ENCODE measurements around the gene ZNF700. TPM values are rescaled to one million over a fixed set of nuclear protein-coding genes. Genes with fewer than 3 reads are reported as not detected.

Gene ZNF700
- total RNA-seq, 4 donors from 2014 or later, result 31.5 to 37.8 (median 34.7) TPM

GRCh38 chr19:11978492-11979100 lies 53.7 kb downstream of the ZNF700 start:
- no peak overlapping the region for H3K27ac ChIP-seq
- H3K4me3 ChIP-seq, result no peak overlapping the region
- DNase-seq, result no peak
- no peaks in the 10 kb centered on the region for H3K27me3 ChIP-seq
- H3K36me3 ChIP-seq, result peaks cover 0 to 33% (median 3%) of the 10 kb centered on the region in 3 donors
- TF ChIP-seq, protein P1, sequence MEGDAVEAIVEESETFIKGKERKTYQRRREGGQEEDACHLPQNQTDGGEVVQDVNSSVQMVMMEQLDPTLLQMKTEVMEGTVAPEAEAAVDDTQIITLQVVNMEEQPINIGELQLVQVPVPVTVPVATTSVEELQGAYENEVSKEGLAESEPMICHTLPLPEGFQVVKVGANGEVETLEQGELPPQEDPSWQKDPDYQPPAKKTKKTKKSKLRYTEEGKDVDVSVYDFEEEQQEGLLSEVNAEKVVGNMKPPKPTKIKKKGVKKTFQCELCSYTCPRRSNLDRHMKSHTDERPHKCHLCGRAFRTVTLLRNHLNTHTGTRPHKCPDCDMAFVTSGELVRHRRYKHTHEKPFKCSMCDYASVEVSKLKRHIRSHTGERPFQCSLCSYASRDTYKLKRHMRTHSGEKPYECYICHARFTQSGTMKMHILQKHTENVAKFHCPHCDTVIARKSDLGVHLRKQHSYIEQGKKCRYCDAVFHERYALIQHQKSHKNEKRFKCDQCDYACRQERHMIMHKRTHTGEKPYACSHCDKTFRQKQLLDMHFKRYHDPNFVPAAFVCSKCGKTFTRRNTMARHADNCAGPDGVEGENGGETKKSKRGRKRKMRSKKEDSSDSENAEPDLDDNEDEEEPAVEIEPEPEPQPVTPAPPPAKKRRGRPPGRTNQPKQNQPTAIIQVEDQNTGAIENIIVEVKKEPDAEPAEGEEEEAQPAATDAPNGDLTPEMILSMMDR (IDR thresholded peaks at IDR 0.05), result no peak
- no peak for TF ChIP-seq POLR2A (IDR thresholded peaks at IDR 0.05)
- peaks cover 0 to 70% (median 23%) of the 10 kb centered on the region in 4 donors for H3K9me3 ChIP-seq
- no peaks in the 10 kb centered on the region for H3K4me1 ChIP-seq

DNA sequence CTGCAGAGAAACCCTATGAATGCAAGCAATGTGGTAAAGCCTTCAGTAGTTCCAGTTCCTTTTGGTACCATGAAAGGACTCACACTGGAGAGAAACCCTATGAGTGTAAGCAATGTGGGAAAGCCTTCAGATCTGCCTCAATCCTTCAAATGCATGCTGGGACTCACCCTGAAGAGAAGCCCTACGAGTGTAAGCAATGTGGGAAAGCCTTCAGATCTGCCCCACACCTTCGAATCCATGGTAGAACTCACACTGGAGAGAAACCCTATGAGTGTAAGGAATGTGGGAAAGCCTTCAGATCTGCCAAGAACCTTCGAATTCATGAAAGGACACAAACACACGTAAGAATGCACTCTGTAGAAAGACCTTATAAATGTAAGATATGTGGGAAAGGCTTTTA lies 54.6 kb downstream of the ZNF700 start:
- DNase-seq, result no peak
- H3K9me3 ChIP-seq, result peaks cover 0 to 66% (median 23%) of the 10 kb centered on the region in 4 donors
- no peaks in the 10 kb centered on the region for H3K4me1 ChIP-seq
- H3K27me3 ChIP-seq, result no peaks in the 10 kb centered on the region
- peaks cover 0 to 33% (median 3%) of the 10 kb centered on the region in 3 donors for H3K36me3 ChIP-seq
- no peak overlapping the region for H3K27ac ChIP-seq
- no peak for TF ChIP-seq POLR2A (IDR thresholded peaks at IDR 0.05)
- TF ChIP-seq, protein P1 (IDR thresholded peaks at IDR 0.05), result no peak
- H3K4me3 ChIP-seq, result no peak overlapping the region

DNA sequence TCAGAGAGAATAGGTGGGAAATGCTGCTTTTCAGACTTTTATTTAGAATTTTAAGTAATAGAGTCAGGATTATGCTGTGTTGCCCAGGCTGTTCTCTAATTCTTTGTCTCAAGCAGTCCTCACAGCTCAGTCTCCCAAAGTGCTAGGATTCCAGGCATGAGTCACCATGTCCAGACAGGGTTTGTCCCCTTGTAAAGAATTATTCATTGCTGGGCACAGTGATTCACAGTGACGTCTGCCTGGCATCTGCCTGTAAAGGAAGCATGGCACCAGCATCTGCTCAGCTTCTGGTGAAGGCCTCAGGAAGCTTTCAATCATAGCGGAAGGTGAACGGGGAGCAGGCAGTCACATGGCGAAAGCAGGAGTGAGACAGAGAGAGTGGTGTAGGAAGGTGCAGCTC lies 57.6 kb downstream of the ZNF700 start:
- Histone ChIP-seq H3K9me3 (peaks cover 0 to 43% (median 23%) of the 10 kb centered on the region in 4 donors), H3K27me3 (no peaks in the 10 kb centered on the region), H3K27ac (no peak overlapping the region), H3K36me3 (peaks cover 0 to 23% (median 3%) of the 10 kb centered on the region in 3 donors), H3K4me3 (no peak overlapping the region), H3K4me1 (no peaks in the 10 kb centered on the region)
- TF ChIP-seq, protein P1 (IDR thresholded peaks at IDR 0.05), result no peak
- no peak for TF ChIP-seq POLR2A (IDR thresholded peaks at IDR 0.05)
- no peak for DNase-seq

DNA sequence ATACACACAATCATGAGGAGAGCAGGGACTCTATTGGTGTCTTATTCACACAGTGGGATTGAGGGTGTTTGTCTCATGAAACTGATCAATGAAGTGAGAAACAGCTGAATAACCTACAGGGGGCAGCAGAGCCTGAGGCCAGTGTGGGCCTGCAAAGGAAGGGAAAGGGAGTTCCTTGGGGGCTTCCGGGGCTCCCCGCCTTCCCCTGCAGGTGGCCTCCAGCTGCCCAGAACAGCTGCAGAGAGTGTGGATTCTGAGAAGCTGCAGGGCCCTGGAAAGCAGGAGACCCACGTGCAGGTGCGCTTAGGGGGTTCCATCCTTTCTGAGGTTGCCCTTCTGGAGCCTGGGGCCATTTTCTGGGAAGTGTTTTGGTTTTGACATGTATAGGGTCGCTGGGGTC lies 60.1 kb downstream of the ZNF700 start:
- Histone ChIP-seq H3K27me3 (no peaks in the 10 kb centered on the region), H3K4me1 (no peaks in the 10 kb centered on the region), H3K9me3 (peaks cover 0 to 19% (median 9%) of the 10 kb centered on the region in 4 donors), H3K36me3 (peaks cover 0 to 3% (median 0%) of the 10 kb centered on the region in 3 donors), H3K4me3 (no peak overlapping the region), H3K27ac (no peak overlapping the region)
- DNase-seq, result no peak
- no peak for TF ChIP-seq POLR2A (IDR thresholded peaks at IDR 0.05)
- TF ChIP-seq, protein P1 (IDR thresholded peaks at IDR 0.05), result no peak

DNA sequence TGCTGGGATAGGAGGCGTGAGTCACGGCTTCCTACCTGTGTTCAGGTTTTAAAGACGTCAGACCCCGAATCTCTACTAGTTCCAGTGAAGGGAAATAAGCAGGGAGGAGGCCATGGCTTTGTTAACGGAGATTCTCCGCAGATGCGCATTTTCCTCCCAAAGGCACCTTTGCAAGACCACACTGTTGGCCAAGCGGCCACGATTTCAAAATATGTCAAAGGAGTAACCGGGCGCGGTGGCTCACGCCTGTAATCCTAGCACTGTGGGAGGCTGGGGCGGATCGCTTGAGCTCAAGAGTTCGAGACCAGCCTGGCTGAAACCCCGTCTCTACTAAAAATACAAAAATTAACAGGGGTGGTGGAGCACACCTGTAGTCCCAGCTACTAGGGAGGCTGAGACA lies 61.8 kb downstream of the ZNF700 start:
- Histone ChIP-seq H3K4me1 (no peaks in the 10 kb centered on the region), H3K4me3 (no peak overlapping the region), H3K27me3 (no peaks in the 10 kb centered on the region), H3K9me3 (peaks cover 0 to 4% (median under 1%) of the 10 kb centered on the region in 4 donors), H3K27ac (no peak overlapping the region), H3K36me3 (no peaks in the 10 kb centered on the region)
- TF ChIP-seq, protein P1 (IDR thresholded peaks at IDR 0.05), result no peak
- TF ChIP-seq POLR2A (IDR thresholded peaks at IDR 0.05), result no peak
- DNase-seq, result no peak

All from Peyer's patch (tissue), 4 donors.